ENCODE measurements around the gene RBAK. TPM values are rescaled to one million over a fixed set of nuclear protein-coding genes. Genes with fewer than 3 reads are reported as not detected.

RBAK gene
- 10 to 100 TPM in 2 of 4 donors, 1 to 10 TPM in 2; 6.4 to 15.0 (median 9.6) TPM for total RNA-seq

- Histone ChIP-seq H3K4me1 (peaks cover 12% of the 10 kb centered on the region), H3K4me3 (peak within 1 kb of the TSS; percentile 86), H3K27me3 (no peaks in the 10 kb centered on the region), H3K27ac (peak within 1 kb of the TSS; percentile 77), H3K36me3 (peaks cover 24% of the 10 kb centered on the region), H3K9me3 (peaks cover 2% of the 10 kb centered on the region)
- peak in 1 of 2 donors; percentile 18 for TF ChIP-seq POLR2A (IDR thresholded peaks at IDR 0.05)
- no peak for TF ChIP-seq POLR2AphosphoS5 (IDR thresholded peaks at IDR 0.05)
- 2% methylated on average over 19 of the region's 69 CpGs for WGBS
- DNase-seq (ENCODE audit: low spot score in 2 of 2): peak; percentile 94
Observed at GRCh38 chr7:5045558-5046396, at the start of gene RBAK. TSS of gene RBAK (plus strand) at chr7:5045860. CDS start at chr7:5048077, 2,217 bp downstream.

DNA sequence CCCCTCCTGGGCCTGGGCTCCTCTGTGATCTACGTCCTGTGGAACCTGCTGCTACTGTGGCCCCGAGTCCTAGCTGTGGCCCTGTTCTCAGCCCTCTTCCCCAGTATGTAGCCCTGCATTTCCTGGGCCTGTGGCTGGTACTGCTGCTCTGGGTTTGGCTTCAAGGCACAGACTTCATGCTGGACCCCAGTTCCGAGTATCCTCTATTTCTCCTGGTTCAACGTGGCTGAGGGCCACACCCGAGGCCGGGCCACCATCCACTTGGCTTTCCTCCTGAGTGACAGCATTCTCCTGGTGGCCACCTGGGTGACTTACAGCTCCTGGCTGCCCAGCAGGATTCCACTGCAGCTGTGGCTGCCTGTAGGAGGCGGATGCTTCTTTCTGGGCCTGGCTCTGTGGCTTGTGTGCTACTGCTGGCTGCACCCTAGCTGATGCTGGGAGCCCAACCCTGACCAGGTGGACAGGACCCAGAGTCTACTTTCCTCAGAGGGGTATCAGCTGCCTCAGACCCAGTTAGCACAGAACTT is 48.9 kb upstream of the RBAK start:
- TF ChIP-seq POLR2A (IDR thresholded peaks at IDR 0.05) (no peak), CTCF (IDR thresholded peaks at IDR 0.05) (no peak), EP300 (IDR thresholded peaks at IDR 0.05) (no peak), POLR2AphosphoS5 (IDR thresholded peaks at IDR 0.05) (no peak)
- no peak overlapping the region for H3K27ac ChIP-seq
- H3K4me3 ChIP-seq: no peak overlapping the region
- 90% methylated on average over 7 of the region's 7 CpGs for WGBS
- no peak for DNase-seq (ENCODE audit: low spot score in 2 of 2)
- H3K36me3 ChIP-seq: peaks cover 70% of the 10 kb centered on the region
- no peaks in the 10 kb centered on the region for H3K27me3 ChIP-seq
- H3K4me1 ChIP-seq: no peaks in the 10 kb centered on the region
- no peaks in the 10 kb centered on the region for H3K9me3 ChIP-seq

GRCh38 chr7:4998244-4998643 is 47.4 kb upstream of the RBAK start:
- Histone ChIP-seq H3K36me3 (peaks cover 55% of the 10 kb centered on the region), H3K9me3 (no peaks in the 10 kb centered on the region), H3K4me3 (no peak overlapping the region), H3K27me3 (no peaks in the 10 kb centered on the region), H3K4me1 (no peaks in the 10 kb centered on the region), H3K27ac (no peak overlapping the region)
- no peak for DNase-seq (ENCODE audit: low spot score in 2 of 2)
- no peak for TF ChIP-seq CTCF (IDR thresholded peaks at IDR 0.05)
- no peak for TF ChIP-seq POLR2AphosphoS5 (IDR thresholded peaks at IDR 0.05)
- no peak for TF ChIP-seq EP300 (IDR thresholded peaks at IDR 0.05)
- no peak for TF ChIP-seq POLR2A (IDR thresholded peaks at IDR 0.05)
- 88% methylated on average over 3 of the region's 3 CpGs for WGBS

DNA sequence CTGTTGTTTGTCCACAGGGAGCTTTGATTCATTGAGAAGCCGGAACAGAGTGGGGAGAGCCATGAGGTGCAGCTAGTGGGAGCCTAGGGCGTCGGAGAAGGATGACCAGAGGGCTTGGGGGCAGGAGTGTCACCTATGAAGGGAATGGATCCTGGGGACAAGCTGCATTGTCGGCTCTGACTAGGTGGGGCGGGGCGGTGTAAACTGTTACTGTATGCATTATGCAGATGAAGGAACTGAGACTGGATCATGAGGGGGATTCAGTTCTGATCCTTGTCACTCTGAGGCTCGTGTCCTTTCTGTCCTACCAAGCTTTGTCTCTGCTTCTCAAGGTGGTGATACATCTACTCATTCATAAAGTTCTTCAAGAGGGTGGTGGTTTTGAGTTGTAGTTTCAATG is 46.8 kb upstream of the RBAK start:
- whole genome bisulfite sequencing: 92% methylated on average over 7 of the region's 7 CpGs
- Histone ChIP-seq H3K4me1 (no peaks in the 10 kb centered on the region), H3K27ac (no peak overlapping the region), H3K9me3 (no peaks in the 10 kb centered on the region), H3K27me3 (no peaks in the 10 kb centered on the region), H3K4me3 (no peak overlapping the region), H3K36me3 (peaks cover 48% of the 10 kb centered on the region)
- no peak for TF ChIP-seq POLR2A (IDR thresholded peaks at IDR 0.05)
- TF ChIP-seq EP300 (IDR thresholded peaks at IDR 0.05): no peak
- TF ChIP-seq POLR2AphosphoS5 (IDR thresholded peaks at IDR 0.05): no peak
- no peak for TF ChIP-seq CTCF (IDR thresholded peaks at IDR 0.05)
- no peak for DNase-seq (ENCODE audit: low spot score in 2 of 2)

DNA sequence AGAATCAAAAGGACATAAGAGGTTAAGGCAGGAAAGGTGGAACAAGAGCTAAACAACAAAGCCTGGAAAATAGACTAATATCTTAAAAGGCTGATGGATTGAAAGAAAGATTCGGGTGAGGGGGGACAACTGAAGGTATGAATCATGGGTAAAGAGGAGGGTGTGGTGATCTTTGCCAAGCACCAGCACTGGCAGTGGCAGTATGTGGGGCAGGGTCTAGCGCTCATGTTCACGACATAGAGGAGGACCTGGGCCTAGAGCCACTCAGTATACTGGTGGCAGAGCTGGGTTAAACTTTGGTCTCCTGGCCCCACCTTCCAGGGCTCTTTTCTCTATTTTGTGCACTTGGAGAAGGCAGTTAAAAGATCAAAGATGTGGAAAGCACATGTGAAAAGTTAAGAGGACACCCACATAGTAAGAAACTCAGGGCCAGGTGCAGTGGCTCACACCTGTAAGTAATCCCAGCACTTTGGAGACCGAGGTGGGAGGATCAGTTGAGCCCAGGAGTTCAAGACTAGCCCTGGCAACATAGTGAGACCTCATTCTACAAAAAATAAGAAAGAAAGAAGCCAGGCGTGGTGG is 46.2 kb upstream of the RBAK start:
- no peak overlapping the region for H3K27ac ChIP-seq
- H3K27me3 ChIP-seq: no peaks in the 10 kb centered on the region
- 87% methylated on average over 5 of the region's 5 CpGs for WGBS
- TF ChIP-seq POLR2A (IDR thresholded peaks at IDR 0.05): no peak
- no peak for TF ChIP-seq CTCF (IDR thresholded peaks at IDR 0.05)
- no peak for TF ChIP-seq EP300 (IDR thresholded peaks at IDR 0.05)
- TF ChIP-seq POLR2AphosphoS5 (IDR thresholded peaks at IDR 0.05): no peak
- no peaks in the 10 kb centered on the region for H3K9me3 ChIP-seq
- no peak overlapping the region for H3K4me3 ChIP-seq
- DNase-seq (ENCODE audit: low spot score in 2 of 2): no peak
- peaks cover 43% of the 10 kb centered on the region for H3K36me3 ChIP-seq
- no peaks in the 10 kb centered on the region for H3K4me1 ChIP-seq

Measured in suprapubic skin (tissue), 4 donors.